Suprapubic skin (tissue), 4 donors: ENCODE measurements around the gene NTM. TPM values are rescaled to one million over a fixed set of nuclear protein-coding genes. Genes with fewer than 3 reads are reported as not detected.

Experiments used
- DNase-seq, 2 donors: peaks; one replicate each; pipeline ENCODE4 v3.0.0-alpha.2; 2019; ENCODE audit warnings: low spot score in 2 of 2
- H3K27ac ChIP-seq: fragments of 200-600 bp; sonication (generic); one replicate; pipeline ENCODE4 v1.5.1; 2019
- H3K27me3 ChIP-seq: fragments of 200-600 bp; sonication (generic); one replicate; pipeline ENCODE4 v1.5.1; 2019
- H3K36me3 ChIP-seq: fragments of 200-600 bp; sonication (generic); one replicate; pipeline ENCODE4 v1.5.1; 2019
- H3K4me1 ChIP-seq: fragments of 200-600 bp; sonication (generic); one replicate; pipeline ENCODE4 v1.5.1; 2019
- H3K4me3 ChIP-seq: fragments of 200-600 bp; sonication (generic); one replicate; pipeline ENCODE4 v1.5.1; 2019; ENCODE audit warnings: mild to moderate bottlenecking
- H3K9me3 ChIP-seq: fragments of 200-600 bp; sonication (generic); one replicate; pipeline ENCODE4 v1.5.1; 2019
- EP300 ChIP-seq: sonication (generic); formaldehyde crosslinking; IDR thresholded peaks from one replicate; pipeline ENCODE4 v1.6.1; 2017; ENCODE audit warnings: antibody characterized with exemption
- POLR2A ChIP-seq, 2 donors: fragments of 450-650 bp; IDR thresholded peaks; one replicate each; pipeline ENCODE4 v1.6.1; 2017; ENCODE audit warnings: antibody characterized with exemption in 2 of 2, mild to moderate bottlenecking in 2 of 2, moderate library complexity in 2 of 2
- POLR2AphosphoS5 ChIP-seq, 3 donors: sonication (generic); formaldehyde crosslinking; IDR thresholded peaks; one replicate each; pipeline ENCODE4 v1.6.1; 2017; ENCODE audit warnings: antibody characterized with exemption in 3 of 3
- WGBS: methylation state at CpG from one replicate; pipeline ENCODE4 v1.1.5; 2018; 5-methylcytosine and 5-hydroxymethylcytosine counted together
- total RNA-seq, 4 donors: library from RNA; depleted of rRNA; stranded (reverse); fragments of >200 nt; gene quantifications; one replicate each; pipeline ENCODE4 v1.1.0, GENCODE V29; 2016
- TF ChIP-seq, protein P1 (sequence below), 2 donors: fragments of 200-600 bp in 1 of 2; fragments of 450-650 bp in 1 of 2; sonication (generic) in 1 of 2; IDR thresholded peaks; one replicate each; pipeline ENCODE4 v1.5.1; 2016 to 2019; ENCODE audit warnings: antibody characterized with exemption in 2 of 2, mild to moderate bottlenecking in 1 of 2, moderate library complexity in 1 of 2

Gene NTM
- total RNA-seq, 4 donors from 2014 or later, result 0.19 to 19.1 (median 2.1) TPM

DNA sequence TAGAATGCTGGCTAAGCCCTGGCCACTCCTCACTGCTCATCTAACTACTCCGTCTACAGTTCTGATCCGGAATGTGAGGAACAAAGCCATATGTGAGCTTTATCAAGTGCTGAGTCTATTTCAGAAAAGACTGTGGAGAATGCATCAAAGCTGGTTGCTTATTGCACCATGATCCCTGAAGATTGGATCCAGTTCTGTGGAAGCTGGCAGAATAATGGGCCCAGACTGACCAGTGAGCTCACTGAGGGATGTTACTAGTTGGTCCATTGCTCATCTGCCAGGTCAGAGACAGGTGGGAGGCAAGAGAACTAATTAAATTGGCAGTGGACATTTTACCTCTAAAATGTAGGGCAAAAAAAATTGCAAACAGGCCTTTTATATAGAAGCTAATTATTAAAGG is 681.3 kb downstream of the NTM start:
- H3K36me3 ChIP-seq, result no peaks in the 10 kb centered on the region
- no peak for DNase-seq
- H3K4me3 ChIP-seq, result no peak overlapping the region
- no peak for TF ChIP-seq POLR2A (IDR thresholded peaks at IDR 0.05)
- TF ChIP-seq, protein P1, sequence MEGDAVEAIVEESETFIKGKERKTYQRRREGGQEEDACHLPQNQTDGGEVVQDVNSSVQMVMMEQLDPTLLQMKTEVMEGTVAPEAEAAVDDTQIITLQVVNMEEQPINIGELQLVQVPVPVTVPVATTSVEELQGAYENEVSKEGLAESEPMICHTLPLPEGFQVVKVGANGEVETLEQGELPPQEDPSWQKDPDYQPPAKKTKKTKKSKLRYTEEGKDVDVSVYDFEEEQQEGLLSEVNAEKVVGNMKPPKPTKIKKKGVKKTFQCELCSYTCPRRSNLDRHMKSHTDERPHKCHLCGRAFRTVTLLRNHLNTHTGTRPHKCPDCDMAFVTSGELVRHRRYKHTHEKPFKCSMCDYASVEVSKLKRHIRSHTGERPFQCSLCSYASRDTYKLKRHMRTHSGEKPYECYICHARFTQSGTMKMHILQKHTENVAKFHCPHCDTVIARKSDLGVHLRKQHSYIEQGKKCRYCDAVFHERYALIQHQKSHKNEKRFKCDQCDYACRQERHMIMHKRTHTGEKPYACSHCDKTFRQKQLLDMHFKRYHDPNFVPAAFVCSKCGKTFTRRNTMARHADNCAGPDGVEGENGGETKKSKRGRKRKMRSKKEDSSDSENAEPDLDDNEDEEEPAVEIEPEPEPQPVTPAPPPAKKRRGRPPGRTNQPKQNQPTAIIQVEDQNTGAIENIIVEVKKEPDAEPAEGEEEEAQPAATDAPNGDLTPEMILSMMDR (IDR thresholded peaks at IDR 0.05), result no peak
- no peak for TF ChIP-seq EP300
- TF ChIP-seq POLR2AphosphoS5 (IDR thresholded peaks at IDR 0.05), result no peak
- 73% methylated on average over 2 of the region's 2 CpGs for WGBS
- no peak overlapping the region for H3K27ac ChIP-seq
- H3K4me1 ChIP-seq, result no peaks in the 10 kb centered on the region
- no peaks in the 10 kb centered on the region for H3K9me3 ChIP-seq
- H3K27me3 ChIP-seq, result no peaks in the 10 kb centered on the region

GRCh38 chr11:132052342-132052741 is 681.9 kb downstream of the NTM start:
- WGBS, result 81% methylated on average over 2 of the region's 2 CpGs
- H3K4me3 ChIP-seq, result no peak overlapping the region
- no peak for TF ChIP-seq EP300
- no peak for TF ChIP-seq POLR2A (IDR thresholded peaks at IDR 0.05)
- no peak for TF ChIP-seq POLR2AphosphoS5 (IDR thresholded peaks at IDR 0.05)
- TF ChIP-seq, protein P1 (IDR thresholded peaks at IDR 0.05), result no peak
- no peak for DNase-seq
- no peaks in the 10 kb centered on the region for H3K27me3 ChIP-seq
- no peak overlapping the region for H3K27ac ChIP-seq
- H3K36me3 ChIP-seq, result no peaks in the 10 kb centered on the region
- H3K9me3 ChIP-seq, result no peaks in the 10 kb centered on the region
- H3K4me1 ChIP-seq, result no peaks in the 10 kb centered on the region

- WGBS, result 91% methylated on average over 3 of the region's 3 CpGs
- H3K4me1 ChIP-seq, result no peaks in the 10 kb centered on the region
- TF ChIP-seq POLR2AphosphoS5 (IDR thresholded peaks at IDR 0.05), result no peak
- no peak for TF ChIP-seq EP300
- TF ChIP-seq, protein P1 (IDR thresholded peaks at IDR 0.05), result no peak
- no peak for TF ChIP-seq POLR2A (IDR thresholded peaks at IDR 0.05)
- no peak overlapping the region for H3K4me3 ChIP-seq
- no peak for DNase-seq
- H3K27me3 ChIP-seq, result no peaks in the 10 kb centered on the region
- no peaks in the 10 kb centered on the region for H3K36me3 ChIP-seq
- no peak overlapping the region for H3K27ac ChIP-seq
- H3K9me3 ChIP-seq, result no peaks in the 10 kb centered on the region
These were observed 682.5 kb downstream of the NTM start for GRCh38 chr11:132052904-132053303.

DNA sequence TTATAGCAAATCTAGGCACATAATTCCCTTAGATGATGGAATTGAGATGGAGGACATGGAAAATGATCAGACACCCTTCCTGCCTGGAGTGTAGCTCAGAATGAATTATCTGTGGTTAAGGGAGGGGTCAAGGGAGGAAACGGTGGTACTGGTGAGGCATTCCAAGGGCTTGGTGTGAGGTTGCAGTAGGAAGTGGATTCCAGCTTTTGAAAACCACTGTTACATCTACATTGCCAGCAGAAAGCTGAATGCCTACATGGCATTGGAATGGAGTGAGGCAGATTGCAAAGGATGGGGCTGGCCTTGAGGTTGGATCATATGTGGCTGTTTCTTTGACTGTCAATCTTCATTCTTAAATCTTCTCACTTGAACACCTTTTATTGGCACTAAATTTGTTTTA is 684.4 kb downstream of the NTM start:
- H3K9me3 ChIP-seq, result no peaks in the 10 kb centered on the region
- TF ChIP-seq EP300, result no peak
- TF ChIP-seq, protein P1 (IDR thresholded peaks at IDR 0.05), result no peak
- no peak for TF ChIP-seq POLR2A (IDR thresholded peaks at IDR 0.05)
- no peak for TF ChIP-seq POLR2AphosphoS5 (IDR thresholded peaks at IDR 0.05)
- no peaks in the 10 kb centered on the region for H3K27me3 ChIP-seq
- H3K4me1 ChIP-seq, result no peaks in the 10 kb centered on the region
- no peaks in the 10 kb centered on the region for H3K36me3 ChIP-seq
- DNase-seq, result no peak
- H3K27ac ChIP-seq, result no peak overlapping the region
- no peak overlapping the region for H3K4me3 ChIP-seq
- 28% methylated on average over 1 of the region's 1 CpG for WGBS

GRCh38 chr11:132055296-132055695 is 684.9 kb downstream of the NTM start:
- DNase-seq, result no peak
- no peaks in the 10 kb centered on the region for H3K9me3 ChIP-seq
- H3K27ac ChIP-seq, result no peak overlapping the region
- H3K36me3 ChIP-seq, result no peaks in the 10 kb centered on the region
- H3K4me1 ChIP-seq, result no peaks in the 10 kb centered on the region
- TF ChIP-seq, protein P1 (IDR thresholded peaks at IDR 0.05), result no peak
- TF ChIP-seq EP300, result no peak
- TF ChIP-seq POLR2A (IDR thresholded peaks at IDR 0.05), result no peak
- TF ChIP-seq POLR2AphosphoS5 (IDR thresholded peaks at IDR 0.05), result no peak
- 68% methylated on average over 6 of the region's 6 CpGs for WGBS
- H3K27me3 ChIP-seq, result no peaks in the 10 kb centered on the region
- no peak overlapping the region for H3K4me3 ChIP-seq
